HG03159 (cell line): ENCODE data around the gene GRAMD1B.

Source experiments
- ATAC-seq: cut with Tn5 transposase; IDR thresholded peaks from one replicate; pipeline ENCODE4 v1.9.1; 2021; ENCODE audit warnings: mild to moderate bottlenecking, moderate library complexity; ENCODE audit not compliant: unreplicated experiment

GRAMD1B gene

DNA sequence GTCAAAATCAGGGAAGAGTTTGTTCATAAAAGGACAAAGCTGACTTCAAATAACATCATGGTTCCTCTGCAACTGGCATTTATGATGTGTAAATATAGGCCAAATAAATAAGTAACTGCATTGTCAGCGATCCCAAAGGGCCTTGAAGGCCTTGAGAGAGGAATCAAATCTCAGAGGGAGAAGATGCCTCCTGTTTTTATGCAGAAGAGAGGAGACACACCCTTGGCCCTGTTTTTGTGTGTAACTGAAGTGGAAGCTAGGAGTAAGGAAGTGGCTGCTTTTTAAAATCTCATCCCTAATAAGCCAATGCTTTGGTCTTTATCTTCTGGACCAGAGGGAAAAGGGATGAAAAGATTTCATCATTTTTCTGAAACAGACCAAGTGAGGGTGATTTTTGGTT is 240.0 kb downstream of the GRAMD1B start:
- no peak for ATAC-seq

DNA sequence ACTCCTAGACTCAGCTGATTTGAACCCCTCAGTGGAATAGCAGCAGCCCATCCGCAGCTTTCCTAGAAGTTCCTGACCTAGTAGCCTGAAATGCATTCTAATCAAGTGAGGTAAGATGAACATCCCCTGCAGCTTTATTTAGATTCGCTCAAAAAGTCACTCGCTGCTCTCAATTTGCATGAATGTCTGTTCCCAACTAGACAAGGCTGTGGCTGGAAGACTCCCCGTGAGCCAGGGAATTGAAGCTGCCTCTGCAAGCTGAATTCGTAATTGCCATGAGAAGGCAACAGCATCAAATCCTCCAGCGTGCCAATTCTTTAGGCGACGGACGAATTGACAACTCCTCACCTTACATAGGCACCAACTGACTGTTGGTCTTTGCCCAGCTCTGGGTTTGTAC is 241.5 kb downstream of the GRAMD1B start:
- no peak for ATAC-seq

DNA sequence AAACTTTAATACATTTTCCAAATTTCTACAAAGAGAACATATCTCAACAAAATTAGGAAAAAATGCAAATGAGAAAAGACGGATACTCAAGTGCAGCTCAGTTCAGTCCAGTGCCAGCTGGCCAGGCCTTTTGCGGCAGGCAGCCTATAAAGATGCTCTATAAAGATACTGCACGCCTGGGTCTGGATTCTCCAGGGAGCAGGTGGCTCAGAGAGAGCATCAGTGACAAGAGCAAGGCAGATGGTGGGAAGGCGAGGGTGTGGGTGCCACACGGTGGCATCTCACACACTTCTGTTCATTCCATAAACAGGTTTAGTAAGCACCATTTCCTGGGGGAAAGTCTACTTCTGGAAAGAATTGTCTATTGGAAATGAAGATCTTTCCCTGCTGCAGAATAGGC is 242.5 kb downstream of the GRAMD1B start:
- no peak for ATAC-seq

DNA sequence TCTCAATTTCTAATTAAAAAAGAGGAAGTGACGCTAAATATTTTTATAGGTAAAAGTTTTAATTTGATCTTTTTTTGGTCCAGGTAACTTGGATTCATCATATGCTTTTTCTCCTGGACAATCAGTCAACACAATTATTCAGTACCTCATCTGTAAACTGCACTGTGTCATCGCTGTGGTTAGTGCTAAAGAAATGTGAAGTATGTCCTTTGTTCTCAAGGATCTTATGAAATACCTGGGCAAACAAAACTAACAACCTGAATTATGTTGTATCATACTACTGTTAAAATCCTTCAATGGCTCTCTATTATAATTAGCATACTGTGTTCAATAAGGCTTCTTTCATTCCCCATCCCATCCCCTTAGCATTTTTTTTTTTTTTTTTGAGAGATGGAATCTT is 244.2 kb downstream of the GRAMD1B start:
- no peak for ATAC-seq
